Astrocyte (in vitro differentiated cells and primary cell): ENCODE data around the gene HOXA7. TPM values are rescaled to one million over a fixed set of nuclear protein-coding genes. Genes with fewer than 3 reads are reported as not detected.

Source experiments
- DNase-seq: peaks from one replicate; pipeline ENCODE4 v3.0.0-alpha.2; 2010; ENCODE audit warnings: low read depth
- FAIRE-seq: peaks from 2 replicates; lab custom pipeline; 2011; peaks lifted over from hg19 to GRCh38; lab: Jason Lieb, UNC
- H2AFZ ChIP-seq: 2 replicates; pipeline ENCODE4 v1.6.0; 2012; ENCODE audit warnings: low read depth, low read length, inconsistent platforms
- H3K27ac ChIP-seq: 2 replicates; pipeline ENCODE4 v1.5.1; 2011; ENCODE audit warnings: low read depth, low read length, inconsistent platforms
- H3K27me3 ChIP-seq: 2 replicates; pipeline ENCODE4 v1.6.0; 2011; ENCODE audit warnings: low read length, inconsistent platforms; ENCODE audit not compliant: insufficient read depth
- H3K36me3 ChIP-seq: 2 replicates; pipeline ENCODE4 v1.5.1; 2011; ENCODE audit warnings: low read length, inconsistent platforms; ENCODE audit not compliant: insufficient read depth
- H3K4me1 ChIP-seq: 2 replicates; pipeline ENCODE4 v1.5.1; 2011; ENCODE audit warnings: low read length, inconsistent platforms; ENCODE audit not compliant: insufficient read depth
- H3K4me2 ChIP-seq: 2 replicates; pipeline ENCODE4 v1.6.0; 2012; ENCODE audit warnings: low read length, inconsistent platforms
- H3K4me3 ChIP-seq: 2 replicates; pipeline ENCODE4 v1.5.1; 2011; ENCODE audit warnings: low read depth, mild to moderate bottlenecking, low read length, inconsistent platforms; ENCODE audit not compliant: insufficient read depth
- H3K79me2 ChIP-seq: 2 replicates; pipeline ENCODE4 v1.6.0; 2012; ENCODE audit warnings: mild to moderate bottlenecking, low read length, inconsistent platforms; ENCODE audit not compliant: insufficient read depth
- H3K9ac ChIP-seq: 2 replicates; pipeline ENCODE4 v1.6.0; 2012; ENCODE audit warnings: mild to moderate bottlenecking, low read length, inconsistent platforms
- H3K9me3 ChIP-seq: 2 replicates; pipeline ENCODE4 v1.5.1; 2012; ENCODE audit warnings: low read depth, mild to moderate bottlenecking, low read length, inconsistent platforms; ENCODE audit not compliant: insufficient read depth
- H4K20me1 ChIP-seq: 2 replicates; pipeline ENCODE4 v1.6.0; 2012; ENCODE audit warnings: low read length, inconsistent platforms; ENCODE audit not compliant: insufficient read depth
- H3K27ac Mint-ChIP-seq: one replicate; pipeline ENCODE4 v1.8.0; 2021; ENCODE audit warnings: mild to moderate bottlenecking, mixed read lengths; ENCODE audit not compliant: unreplicated experiment
- H3K27me3 Mint-ChIP-seq: one replicate; pipeline ENCODE4 v1.8.0; 2021; ENCODE audit warnings: low read depth, mixed read lengths; ENCODE audit not compliant: unreplicated experiment
- H3K36me3 Mint-ChIP-seq: one replicate; pipeline ENCODE4 v1.8.0; 2021; ENCODE audit warnings: low read depth, mixed read lengths; ENCODE audit not compliant: unreplicated experiment
- H3K4me1 Mint-ChIP-seq: one replicate; pipeline ENCODE4 v1.8.0; 2021; ENCODE audit warnings: low read depth, mixed read lengths; ENCODE audit not compliant: unreplicated experiment
- H3K4me3 Mint-ChIP-seq: one replicate; pipeline ENCODE4 v1.8.0; 2021; ENCODE audit warnings: mild to moderate bottlenecking, moderate library complexity, mixed read lengths; ENCODE audit not compliant: unreplicated experiment
- H3K9me3 Mint-ChIP-seq: one replicate; pipeline ENCODE4 v1.8.0; 2021; ENCODE audit warnings: mild to moderate bottlenecking, mixed read lengths; ENCODE audit not compliant: unreplicated experiment
- CTCF ChIP-seq: IDR thresholded peaks from 2 replicates; pipeline ENCODE4 v1.5.1; 2011; ENCODE audit warnings: low read depth, mild to moderate bottlenecking, inconsistent platforms, low read length, moderate library complexity; ENCODE audit not compliant: insufficient read depth
- EZH2 ChIP-seq: IDR thresholded peaks from 2 replicates; pipeline ENCODE4 v1.6.1; 2012; ENCODE audit warnings: mild to moderate bottlenecking, low read length, inconsistent platforms; ENCODE audit not compliant: insufficient read depth
- total RNA-seq: library from RNA; stranded (reverse); gene quantifications from 2 replicates; pipeline ENCODE4 v1.2.1, GENCODE V29; 2021

The HOXA7 gene
- total RNA-seq, 1 donor from 2014 or later: not detected

GRCh38 chr7:27157702-27158431 is 1.4 kb upstream of the HOXA7 start:
- Histone ChIP-seq H3K36me3 (no peaks in the 10 kb centered on the region), H3K9me3 (peaks cover 12% of the 10 kb centered on the region), H3K27ac (no peak overlapping the region), H2AFZ (no peak overlapping the region), H3K27me3 (peaks cover 92% of the 10 kb centered on the region), H4K20me1 (no peaks in the 10 kb centered on the region), H3K4me2 (no peak overlapping the region), H3K4me1 (peaks cover 3% of the 10 kb centered on the region), H3K4me3 (no peak overlapping the region), H3K79me2 (no peaks in the 10 kb centered on the region), H3K9ac (no peak overlapping the region)
- DNase-seq: no peak
- peak overlapping the region; percentile 10 for H3K4me3 Mint-ChIP-seq
- peaks cover 38% of the 10 kb centered on the region for H3K9me3 Mint-ChIP-seq
- FAIRE-seq: no peak
- peaks cover 83% of the 10 kb centered on the region for H3K27me3 Mint-ChIP-seq
- TF ChIP-seq CTCF (no peak), EZH2 (peak; percentile 86)
- H3K4me1 Mint-ChIP-seq: no peaks in the 10 kb centered on the region
- H3K27ac Mint-ChIP-seq: peak overlapping the region; percentile 77
- H3K36me3 Mint-ChIP-seq: no peaks in the 10 kb centered on the region

- Mint-ChIP-seq H3K36me3 (no peaks in the 10 kb centered on the region), H3K4me3 (no peak overlapping the region), H3K27ac (peak overlapping the region; percentile 77), H3K4me1 (no peaks in the 10 kb centered on the region), H3K9me3 (peaks cover 41% of the 10 kb centered on the region), H3K27me3 (peaks cover 78% of the 10 kb centered on the region)
- no peak overlapping the region for H3K27ac ChIP-seq
- H3K36me3 ChIP-seq: no peaks in the 10 kb centered on the region
- no peak overlapping the region for H3K9ac ChIP-seq
- H3K27me3 ChIP-seq: peaks cover 92% of the 10 kb centered on the region
- peaks cover 3% of the 10 kb centered on the region for H3K4me1 ChIP-seq
- no peaks in the 10 kb centered on the region for H3K79me2 ChIP-seq
- FAIRE-seq: no peak
- peaks cover 13% of the 10 kb centered on the region for H3K9me3 ChIP-seq
- no peak overlapping the region for H3K4me3 ChIP-seq
- H3K4me2 ChIP-seq: no peak overlapping the region
- no peak overlapping the region for H2AFZ ChIP-seq
- no peak for DNase-seq
- H4K20me1 ChIP-seq: no peaks in the 10 kb centered on the region
- TF ChIP-seq CTCF (no peak), EZH2 (no peak)
Measured at GRCh38 chr7:27156916-27157701, 634 bp upstream of the HOXA7 start.
